ENCODE measurements around the gene ASB16.

The ASB16 gene

GRCh38 chr17:44210342-44211192 is 40.1 kb downstream of the ASB16 start:
- 43 to 46% methylated on average over 64 of the region's 64 CpGs for WGBS, 2 experiments

GRCh38 chr17:44211281-44212265 is 41.1 kb downstream of the ASB16 start:
- no peaks in the 10 kb centered on the region for H3K27me3 ChIP-seq (ENCODE audit: control insufficient read depth, insufficient read depth, low read length, poor library complexity, severe bottlenecking)
- no peaks in the 10 kb centered on the region for H3K9me3 ChIP-seq (ENCODE audit: control insufficient read depth, low read length)
- H3K27ac ChIP-seq (ENCODE audit: insufficient read depth, low read depth, low read length, poor library complexity, severe bottlenecking): no peak overlapping the region
- peaks cover 7% of the 10 kb centered on the region for H3K4me1 ChIP-seq (ENCODE audit: control insufficient read depth, insufficient read depth, low read length)
- peaks cover 46% of the 10 kb centered on the region for H3K36me3 ChIP-seq (ENCODE audit: control insufficient read depth, insufficient read depth, low read length)
- H3K4me3 ChIP-seq (ENCODE audit: insufficient read depth, low read depth, low read length): no peak overlapping the region
- 93 to 95% methylated on average over 30 of the region's 30 CpGs for WGBS, 2 experiments

More at GRCh38 chr17:44210342-44211192, 40.1 kb downstream of the ASB16 start:
- Histone ChIP-seq H3K27me3 (ENCODE audit: control insufficient read depth, insufficient read depth, low read length, poor library complexity, severe bottlenecking) (no peaks in the 10 kb centered on the region), H3K4me3 (ENCODE audit: insufficient read depth, low read depth, low read length) (no peak overlapping the region), H3K4me1 (ENCODE audit: control insufficient read depth, insufficient read depth, low read length) (peaks cover 7% of the 10 kb centered on the region), H3K36me3 (ENCODE audit: control insufficient read depth, insufficient read depth, low read length) (peaks cover 36% of the 10 kb centered on the region), H3K27ac (ENCODE audit: insufficient read depth, low read depth, low read length, poor library complexity, severe bottlenecking) (peak overlapping the region; percentile 50), H3K9me3 (ENCODE audit: control insufficient read depth, low read length) (no peaks in the 10 kb centered on the region)

DNA sequence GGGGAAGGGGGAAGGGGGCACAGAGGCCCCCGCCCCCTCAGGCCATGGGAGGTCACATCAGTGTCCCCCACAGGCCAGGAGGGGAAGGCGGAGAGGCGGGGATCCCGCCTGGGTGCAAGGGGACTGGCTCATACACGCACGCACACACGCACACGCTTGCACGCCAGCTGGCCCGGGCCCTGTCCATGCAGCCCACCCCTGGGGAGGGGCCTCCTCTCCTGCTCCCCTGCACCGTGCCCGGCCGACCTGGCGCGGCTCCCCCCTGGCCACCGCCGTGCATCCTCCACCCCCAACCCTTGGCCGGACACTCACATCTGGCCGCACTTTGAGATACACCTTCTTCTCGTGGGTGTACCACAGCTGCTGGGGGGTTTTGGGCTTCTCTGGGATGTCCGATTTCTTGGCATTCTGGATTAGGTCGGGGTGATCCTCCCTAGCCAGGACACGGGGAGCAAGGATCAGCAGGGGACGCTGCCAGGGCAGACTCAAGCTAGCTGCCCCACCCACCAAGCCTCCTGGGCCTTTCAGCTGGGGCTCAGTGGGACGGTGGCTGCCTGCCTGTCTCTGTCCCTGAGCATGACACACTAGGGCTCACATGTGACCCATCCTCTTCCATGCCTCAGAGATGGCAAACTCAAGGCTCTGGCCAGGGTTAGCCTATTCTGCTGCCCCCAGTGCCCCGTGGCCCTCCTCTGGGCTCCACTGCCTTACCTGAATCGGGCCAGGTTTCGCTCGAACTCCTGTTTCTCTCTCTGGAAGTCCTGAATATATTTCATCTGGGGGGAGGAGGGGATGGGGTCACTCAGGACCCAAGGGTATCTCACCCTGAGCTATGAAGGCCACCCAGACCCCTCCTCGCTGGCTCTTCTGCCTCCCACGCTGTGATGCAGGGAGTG is 42.3 kb downstream of the ASB16 start:
- Histone ChIP-seq H3K27ac (ENCODE audit: insufficient read depth, low read depth, low read length, poor library complexity, severe bottlenecking) (no peak overlapping the region), H3K27me3 (ENCODE audit: control insufficient read depth, insufficient read depth, low read length, poor library complexity, severe bottlenecking) (no peaks in the 10 kb centered on the region), H3K9me3 (ENCODE audit: control insufficient read depth, low read length) (no peaks in the 10 kb centered on the region), H3K4me3 (ENCODE audit: insufficient read depth, low read depth, low read length) (no peak overlapping the region), H3K36me3 (ENCODE audit: control insufficient read depth, insufficient read depth, low read length) (peaks cover 48% of the 10 kb centered on the region), H3K4me1 (ENCODE audit: control insufficient read depth, insufficient read depth, low read length) (peaks cover 16% of the 10 kb centered on the region)
- WGBS, 2 experiments: 92 to 93% methylated on average over 31 of the region's 31 CpGs

DNA sequence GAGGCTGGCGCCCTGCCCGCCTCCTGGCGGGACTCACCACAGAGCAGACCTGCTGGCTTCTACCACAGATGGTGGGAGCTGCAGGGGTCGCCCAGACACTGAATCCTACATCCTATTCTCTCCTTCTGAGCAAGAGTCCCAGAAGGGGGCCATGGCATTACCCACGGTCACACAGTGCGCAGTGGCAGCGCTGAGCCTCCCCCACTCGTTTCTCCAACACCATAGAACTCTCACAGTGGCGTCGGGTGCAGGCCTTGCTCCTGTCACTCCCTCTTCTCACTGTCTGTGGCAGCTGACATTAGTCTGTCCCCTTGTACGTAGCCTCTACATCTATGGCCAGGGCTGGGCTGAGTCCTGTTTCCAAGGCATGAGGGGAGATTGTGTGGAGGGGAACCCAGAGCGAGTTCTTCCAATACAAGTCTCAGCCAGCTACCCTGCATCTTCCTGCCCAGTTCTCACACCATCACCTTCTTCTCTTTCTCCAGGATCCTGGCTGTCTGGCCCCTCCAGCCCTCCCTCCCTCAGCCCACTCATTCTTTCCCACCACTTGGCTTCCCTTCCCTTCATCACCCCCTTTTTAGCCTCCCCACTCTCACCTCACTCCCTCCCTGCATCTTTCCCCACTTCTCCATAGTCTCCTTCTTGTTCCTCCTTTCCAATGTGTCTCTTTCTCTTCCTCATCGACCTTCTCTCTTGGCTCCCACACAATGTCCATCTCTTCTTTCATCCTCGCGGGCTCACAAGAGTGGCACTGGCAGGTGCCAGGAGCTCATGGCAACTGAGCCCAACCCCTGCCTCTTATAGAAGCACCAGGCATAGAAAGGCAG is 43.1 kb downstream of the ASB16 start:
- Histone ChIP-seq H3K4me3 (ENCODE audit: insufficient read depth, low read depth, low read length) (no peak overlapping the region), H3K27me3 (ENCODE audit: control insufficient read depth, insufficient read depth, low read length, poor library complexity, severe bottlenecking) (no peaks in the 10 kb centered on the region), H3K36me3 (ENCODE audit: control insufficient read depth, insufficient read depth, low read length) (peaks cover 41% of the 10 kb centered on the region), H3K4me1 (ENCODE audit: control insufficient read depth, insufficient read depth, low read length) (peaks cover 21% of the 10 kb centered on the region), H3K27ac (ENCODE audit: insufficient read depth, low read depth, low read length, poor library complexity, severe bottlenecking) (no peak overlapping the region), H3K9me3 (ENCODE audit: control insufficient read depth, low read length) (no peaks in the 10 kb centered on the region)
- 92 to 94% methylated on average over 15 of the region's 15 CpGs for WGBS, 2 experiments

DNA sequence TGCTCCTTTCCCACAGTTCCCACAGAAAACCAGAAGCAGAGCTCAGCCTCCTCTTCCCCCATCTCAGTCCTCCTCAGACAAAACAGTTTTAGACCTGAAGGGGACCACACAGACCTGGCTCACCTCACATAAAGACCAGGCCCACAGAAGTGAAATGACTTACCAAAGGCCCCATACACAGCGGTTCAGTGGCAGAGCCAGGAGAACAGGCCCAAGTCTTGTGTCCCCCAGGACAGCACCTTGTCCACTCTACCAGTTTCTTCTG is 43.7 kb downstream of the ASB16 start:
- no peaks in the 10 kb centered on the region for H3K27me3 ChIP-seq (ENCODE audit: control insufficient read depth, insufficient read depth, low read length, poor library complexity, severe bottlenecking)
- 92 to 100% methylated on average over 1 of the region's 1 CpG for WGBS, 2 experiments
- peaks cover 21% of the 10 kb centered on the region for H3K4me1 ChIP-seq (ENCODE audit: control insufficient read depth, insufficient read depth, low read length)
- H3K4me3 ChIP-seq (ENCODE audit: insufficient read depth, low read depth, low read length): no peak overlapping the region
- no peak overlapping the region for H3K27ac ChIP-seq (ENCODE audit: insufficient read depth, low read depth, low read length, poor library complexity, severe bottlenecking)
- H3K36me3 ChIP-seq (ENCODE audit: control insufficient read depth, insufficient read depth, low read length): peaks cover 36% of the 10 kb centered on the region
- H3K9me3 ChIP-seq (ENCODE audit: control insufficient read depth, low read length): no peaks in the 10 kb centered on the region

- Histone ChIP-seq H3K4me3 (ENCODE audit: insufficient read depth, low read depth, low read length) (no peak overlapping the region), H3K4me1 (ENCODE audit: control insufficient read depth, insufficient read depth, low read length) (peaks cover 21% of the 10 kb centered on the region), H3K27me3 (ENCODE audit: control insufficient read depth, insufficient read depth, low read length, poor library complexity, severe bottlenecking) (no peaks in the 10 kb centered on the region), H3K9me3 (ENCODE audit: control insufficient read depth, low read length) (no peaks in the 10 kb centered on the region), H3K27ac (ENCODE audit: insufficient read depth, low read depth, low read length, poor library complexity, severe bottlenecking) (no peak overlapping the region), H3K36me3 (ENCODE audit: control insufficient read depth, insufficient read depth, low read length) (peaks cover 29% of the 10 kb centered on the region)
- WGBS, 2 experiments: 94 to 96% methylated on average over 6 of the region's 6 CpGs
Measured at GRCh38 chr17:44214896-44215295, 44.4 kb downstream of the ASB16 start.

- peaks cover 29% of the 10 kb centered on the region for H3K36me3 ChIP-seq (ENCODE audit: control insufficient read depth, insufficient read depth, low read length)
- no peak overlapping the region for H3K4me3 ChIP-seq (ENCODE audit: insufficient read depth, low read depth, low read length)
- peaks cover 14% of the 10 kb centered on the region for H3K4me1 ChIP-seq (ENCODE audit: control insufficient read depth, insufficient read depth, low read length)
- H3K27me3 ChIP-seq (ENCODE audit: control insufficient read depth, insufficient read depth, low read length, poor library complexity, severe bottlenecking): no peaks in the 10 kb centered on the region
- WGBS, 2 experiments: 94 to 99% methylated on average over 4 of the region's 5 CpGs
- no peaks in the 10 kb centered on the region for H3K9me3 ChIP-seq (ENCODE audit: control insufficient read depth, low read length)
- H3K27ac ChIP-seq (ENCODE audit: insufficient read depth, low read depth, low read length, poor library complexity, severe bottlenecking): no peak overlapping the region
Measured at GRCh38 chr17:44216173-44216572, 45.7 kb downstream of the ASB16 start.

DNA sequence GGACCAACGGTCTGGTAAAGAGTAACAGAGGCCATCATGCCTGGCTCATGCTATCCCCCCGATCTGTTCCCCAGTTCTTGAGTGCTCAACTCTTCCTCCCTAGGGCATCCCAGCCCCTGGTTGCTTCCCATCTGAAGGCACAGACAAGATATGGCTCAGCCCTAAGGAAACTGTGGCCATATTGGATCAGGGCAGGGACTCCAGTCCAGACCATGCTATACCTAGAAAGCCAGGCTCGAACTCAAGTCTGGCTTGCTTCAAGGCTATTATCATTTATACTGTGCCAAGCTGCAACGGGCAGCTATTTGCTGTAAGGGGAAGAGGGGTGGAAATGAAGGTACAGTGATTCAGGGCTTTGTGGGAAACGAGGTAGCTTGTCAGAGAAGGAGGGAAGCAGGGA is 46.2 kb downstream of the ASB16 start:
- Histone ChIP-seq H3K9me3 (ENCODE audit: control insufficient read depth, low read length) (no peaks in the 10 kb centered on the region), H3K36me3 (ENCODE audit: control insufficient read depth, insufficient read depth, low read length) (peaks cover 25% of the 10 kb centered on the region), H3K4me3 (ENCODE audit: insufficient read depth, low read depth, low read length) (no peak overlapping the region), H3K27me3 (ENCODE audit: control insufficient read depth, insufficient read depth, low read length, poor library complexity, severe bottlenecking) (no peaks in the 10 kb centered on the region), H3K27ac (ENCODE audit: insufficient read depth, low read depth, low read length, poor library complexity, severe bottlenecking) (no peak overlapping the region), H3K4me1 (ENCODE audit: control insufficient read depth, insufficient read depth, low read length) (peaks cover 14% of the 10 kb centered on the region)
- 94 to 95% methylated on average over 5 of the region's 5 CpGs for WGBS, 2 experiments

DNA sequence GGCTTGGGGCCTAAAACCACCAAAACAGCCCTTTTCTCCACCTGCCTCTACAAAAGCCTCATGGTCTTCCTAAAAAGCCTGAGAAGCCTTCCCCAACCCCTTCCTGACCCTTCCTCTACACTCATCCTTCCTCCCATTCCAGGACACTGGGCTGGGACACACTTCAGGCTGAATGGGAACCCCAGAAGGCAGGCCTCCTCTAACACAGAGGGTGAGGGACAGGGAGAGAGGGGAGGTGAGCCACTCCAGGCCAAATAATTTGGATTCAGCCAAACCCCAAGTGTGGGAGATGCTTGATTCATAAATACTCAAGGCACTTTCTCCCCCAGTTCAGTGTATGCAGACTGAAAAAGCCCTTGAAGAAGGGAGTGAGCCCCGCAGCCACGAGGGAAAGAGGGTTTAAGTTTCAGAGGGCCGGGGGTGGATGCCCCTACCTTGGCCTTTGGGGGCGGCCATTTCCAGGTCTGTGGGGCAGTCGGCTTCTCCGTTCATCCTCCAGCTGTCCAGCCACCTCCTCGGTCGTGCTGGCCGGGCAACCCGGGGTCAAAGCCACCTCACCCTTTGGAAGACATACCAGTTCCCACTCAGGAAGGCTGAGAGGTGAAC is 47.3 kb downstream of the ASB16 start:
- Histone ChIP-seq H3K4me1 (ENCODE audit: control insufficient read depth, insufficient read depth, low read length) (peaks cover 14% of the 10 kb centered on the region), H3K27ac (ENCODE audit: insufficient read depth, low read depth, low read length, poor library complexity, severe bottlenecking) (peak overlapping the region; percentile 44), H3K36me3 (ENCODE audit: control insufficient read depth, insufficient read depth, low read length) (peaks cover 24% of the 10 kb centered on the region), H3K27me3 (ENCODE audit: control insufficient read depth, insufficient read depth, low read length, poor library complexity, severe bottlenecking) (no peaks in the 10 kb centered on the region), H3K9me3 (ENCODE audit: control insufficient read depth, low read length) (no peaks in the 10 kb centered on the region), H3K4me3 (ENCODE audit: insufficient read depth, low read depth, low read length) (peak overlapping the region; percentile 72)
- WGBS, 2 experiments: 19% methylated on average over 10 of the region's 10 CpGs
